SK-N-SH (cell line): ENCODE data around the gene MLEC. TPM values are rescaled to one million over a fixed set of nuclear protein-coding genes. Genes with fewer than 3 reads are reported as not detected.

Source experiments
- CTCF ChIA-PET: fragments of 300-600, 350-600 bp; formaldehyde crosslinking; extraction: SDS; loops from one replicate; lab custom pipeline; 2021; lab: Yijun Ruan, JAX
- POLR2A ChIA-PET: fragments of 350-600 bp; sonication (Branson Sonifier 250); formaldehyde crosslinking; extraction: SDS; loops from one replicate; lab custom pipeline; 2020; ENCODE audit warnings: antibody characterized with exemption, inconsistent platforms; lab: Yijun Ruan, JAX
- DNase-seq: peaks from one replicate; pipeline ENCODE4 v3.0.0; 2012
- H2AFZ ChIP-seq: fragments of 200-600 bp; sonication (generic); 2 replicates; pipeline ENCODE4 v1.8.1; 2016; ENCODE audit warnings: antibody characterized with exemption, mild to moderate bottlenecking, low read depth
- H3F3A ChIP-seq: fragments of 200-600 bp; sonication (generic); replicated peaks from 2 replicates; pipeline ENCODE3; 2016; ENCODE audit warnings: antibody characterized with exemption, mild to moderate bottlenecking; ENCODE audit not compliant: insufficient read depth
- H3K27ac ChIP-seq, 2 experiments: fragments of 200-500 bp in 1 of 2; fragments of 200-600 bp in 1 of 2; sonication (Bioruptor generic) in 1 of 2; sonication (generic), shearing (Covaris generic) in 1 of 2; 2 replicates each; pipeline versions ENCODE4 v1.5.1 to v1.6.1; 2014 to 2016; ENCODE audit warnings: low read depth in 2 of 2, inconsistent platforms in 1 of 2, low read length in 1 of 2, mild to moderate bottlenecking in 1 of 2, mixed read lengths in 1 of 2
- H3K27me3 ChIP-seq: fragments of 200-600 bp; sonication (generic), shearing (Covaris generic); 2 replicates; pipeline ENCODE4 v1.6.1; 2016; ENCODE audit warnings: mixed run types; ENCODE audit not compliant: insufficient read depth
- H3K36me3 ChIP-seq, 2 experiments: fragments of 200-500 bp in 1 of 2; fragments of 200-600 bp in 1 of 2; sonication (Bioruptor generic) in 1 of 2; sonication (generic) in 1 of 2; replicated peaks in 1 of 2; 2 replicates each; pipeline versions ENCODE3 to v1.5.1; 2014 to 2016; ENCODE audit warnings: low read length in 1 of 2, mild to moderate bottlenecking in 1 of 2; ENCODE audit not compliant: insufficient read depth in 2 of 2, control insufficient read depth in 1 of 2
- H3K4me1 ChIP-seq, 2 experiments: fragments of 200-500 bp in 1 of 2; fragments of 200-600 bp in 1 of 2; sonication (Bioruptor generic) in 1 of 2; sonication (generic), shearing (Covaris generic) in 1 of 2; 2 replicates each; pipeline versions ENCODE4 v1.5.1 to v1.6.1; 2014 to 2016; ENCODE audit warnings: low read depth in 1 of 2, low read length in 1 of 2, mixed run types in 1 of 2; ENCODE audit not compliant: insufficient read depth in 2 of 2, control insufficient read depth in 1 of 2
- H3K4me2 ChIP-seq: fragments of 200-600 bp; sonication (generic), shearing (Covaris generic); 2 replicates; pipeline ENCODE4 v1.6.1; 2017; ENCODE audit warnings: mixed run types
- H3K4me3 ChIP-seq, 2 experiments: fragments of 200-500 bp in 1 of 2; fragments of 200-600 bp in 1 of 2; sonication (Bioruptor generic) in 1 of 2; sonication (generic), shearing (Covaris generic) in 1 of 2; 2 replicates each; pipeline versions ENCODE4 v1.5.1 to v1.8.1; 2014 to 2016; ENCODE audit warnings: low read depth in 2 of 2, inconsistent platforms in 1 of 2, low read length in 1 of 2, mild to moderate bottlenecking in 1 of 2, mixed read lengths in 1 of 2, moderate library complexity in 1 of 2
- H3K79me2 ChIP-seq: fragments of 200-600 bp; sonication (generic); 2 replicates; pipeline ENCODE4 v1.8.1; 2017; ENCODE audit warnings: mild to moderate bottlenecking; ENCODE audit not compliant: insufficient read depth
- H3K9ac ChIP-seq: fragments of 200-600 bp; sonication (generic); 2 replicates; pipeline ENCODE4 v1.6.1; 2017; ENCODE audit warnings: mixed run types
- H3K9me2 ChIP-seq: fragments of 200-600 bp; sonication (generic); 2 replicates; pipeline ENCODE4 v1.6.1; 2017; ENCODE audit warnings: mixed run types
- H3K9me3 ChIP-seq: fragments of 200-600 bp; sonication (generic); 2 replicates; pipeline ENCODE4 v1.6.1; 2017; ENCODE audit warnings: mixed run types, mild to moderate bottlenecking, moderate library complexity
- H4K20me1 ChIP-seq: fragments of 200-600 bp; sonication (generic); 2 replicates; pipeline ENCODE4 v1.6.1; 2017; ENCODE audit warnings: mild to moderate bottlenecking, mixed run types; ENCODE audit not compliant: insufficient read depth
- CHD2 ChIP-seq: fragments of 150-350 bp; IDR thresholded peaks from 2 replicates; pipeline ENCODE4 v1.6.1; 2018; ENCODE audit warnings: low read length; ENCODE audit not compliant: partially characterized antibody
- ELF1 ChIP-seq: IDR thresholded peaks from 2 replicates; pipeline ENCODE4 v1.4.0; 2012
- MEF2A ChIP-seq: IDR thresholded peaks from 2 replicates; pipeline ENCODE4 v1.4.0; 2012; ENCODE audit warnings: low read depth, borderline replicate concordance
- POLR2AphosphoS5 ChIP-seq: IDR thresholded peaks from 2 replicates; pipeline ENCODE4 v1.6.1; 2012; ENCODE audit warnings: low read depth, low read length
- RCOR1 ChIP-seq: fragments of 150-350 bp; IDR thresholded peaks from 2 replicates; pipeline ENCODE4 v1.6.1; 2017; ENCODE audit warnings: antibody characterized with exemption, low read length
- RFX5 ChIP-seq: IDR thresholded peaks from 2 replicates; pipeline ENCODE4 v1.6.1; 2012; ENCODE audit warnings: mild to moderate bottlenecking, improper control_type of control experiment, low read length
- RXRA ChIP-seq: IDR thresholded peaks from 2 replicates; pipeline ENCODE4 v1.4.0; 2012; ENCODE audit warnings: low read depth, mild to moderate bottlenecking, borderline replicate concordance
- TCF12 ChIP-seq: IDR thresholded peaks from 2 replicates; pipeline ENCODE4 v1.4.0; 2012
- WGBS: methylation state at CpG from one replicate; pipeline ENCODE4 v1.1.6; 2017; ENCODE audit warnings: low lambda C conversion rate; 5-methylcytosine and 5-hydroxymethylcytosine counted together
- polyA plus RNA-seq, 3 experiments: library from polyadenylated mRNA; depleted of rRNA; stranded (reverse); fragments of >200 nt; gene quantifications; 2 replicates each; pipeline ENCODE4 v1.2.3, GENCODE V29; 2012
- TF ChIP-seq, protein P1 (sequence below): fragments of 150-350 bp; IDR thresholded peaks from 2 replicates; pipeline ENCODE4 v1.6.1; 2016; ENCODE audit warnings: mild to moderate bottlenecking, low read depth, low read length
- TF ChIP-seq, protein P2 (sequence below): IDR thresholded peaks from 2 replicates; pipeline ENCODE4 v1.4.0; 2012; ENCODE audit warnings: low read depth
- TF ChIP-seq, protein P3 (sequence below): IDR thresholded peaks from 2 replicates; pipeline ENCODE4 v1.6.1; 2012; ENCODE audit warnings: mild to moderate bottlenecking, low read depth, low read length, moderate library complexity
- TF ChIP-seq, protein P4 (sequence below): IDR thresholded peaks from 2 replicates; pipeline ENCODE4 v1.4.0; 2012; ENCODE audit warnings: low read depth, borderline replicate concordance
- TF ChIP-seq, protein P5 (sequence below): IDR thresholded peaks from 2 replicates; pipeline ENCODE4 v1.4.0; 2012; ENCODE audit warnings: low read depth, borderline replicate concordance

The MLEC gene
- polyA plus RNA-seq, 1 of the 3 experiments (the other 2 are of a cell fraction) = 23.4 TPM

DNA sequence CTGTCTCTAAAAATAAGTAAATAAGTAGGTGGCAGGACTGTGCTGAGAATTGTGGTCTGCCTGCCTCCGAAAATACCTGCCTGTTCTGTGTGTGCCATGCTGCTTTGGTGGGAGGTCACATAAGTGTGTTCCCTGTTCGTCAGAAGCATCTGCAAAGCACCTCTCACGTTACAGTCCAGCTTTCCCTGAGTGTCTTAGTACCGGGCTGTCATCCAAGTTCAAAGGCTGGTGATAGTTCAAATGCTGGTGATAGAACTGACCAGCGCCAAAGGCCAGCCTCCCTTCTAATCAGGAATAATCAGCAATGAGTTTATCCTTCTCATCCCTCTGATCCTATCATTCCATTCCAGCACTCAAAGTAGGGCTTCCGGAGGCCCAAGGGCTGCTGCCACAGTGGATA, 40.9 kb upstream of the MLEC start (continued):
- TF ChIP-seq, protein P1, sequence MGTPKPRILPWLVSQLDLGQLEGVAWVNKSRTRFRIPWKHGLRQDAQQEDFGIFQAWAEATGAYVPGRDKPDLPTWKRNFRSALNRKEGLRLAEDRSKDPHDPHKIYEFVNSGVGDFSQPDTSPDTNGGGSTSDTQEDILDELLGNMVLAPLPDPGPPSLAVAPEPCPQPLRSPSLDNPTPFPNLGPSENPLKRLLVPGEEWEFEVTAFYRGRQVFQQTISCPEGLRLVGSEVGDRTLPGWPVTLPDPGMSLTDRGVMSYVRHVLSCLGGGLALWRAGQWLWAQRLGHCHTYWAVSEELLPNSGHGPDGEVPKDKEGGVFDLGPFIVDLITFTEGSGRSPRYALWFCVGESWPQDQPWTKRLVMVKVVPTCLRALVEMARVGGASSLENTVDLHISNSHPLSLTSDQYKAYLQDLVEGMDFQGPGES = no peak

DNA sequence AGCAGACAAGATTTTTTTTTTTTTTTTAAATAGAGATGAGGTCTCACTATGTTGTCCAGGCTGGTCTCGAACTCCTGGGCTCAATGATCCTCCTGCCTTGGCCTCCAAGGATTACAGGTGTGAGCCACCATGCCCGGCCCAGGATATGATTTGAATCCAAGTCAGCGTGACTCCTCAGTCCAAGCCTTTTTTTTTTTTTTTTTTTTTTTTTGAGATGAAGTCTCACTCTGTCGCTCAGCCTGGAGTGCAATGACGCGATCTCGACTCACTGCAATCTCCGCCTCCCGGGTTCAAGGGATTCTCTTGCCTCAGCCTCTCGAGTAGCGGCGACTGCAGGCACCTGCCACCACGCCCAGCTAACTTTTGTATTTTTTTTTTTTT, 39.6 kb upstream of the MLEC start:
- Histone ChIP-seq H3K36me3 (no peaks in the 10 kb centered on the region), H3K9me2 (no peaks in the 10 kb centered on the region), H3K4me3 (no peak overlapping the region), H3K9me3 (no peaks in the 10 kb centered on the region), H3K4me2 (no peak overlapping the region), H3F3A (peaks cover 4% of the 10 kb centered on the region), H2AFZ (no peak overlapping the region), H3K79me2 (no peaks in the 10 kb centered on the region), H3K4me1 (peaks cover 0 to 14% of the 10 kb centered on the region in 2 experiments; a peak in 1 of 4 replicates), H4K20me1 (no peaks in the 10 kb centered on the region), H3K9ac (no peak overlapping the region), H3K27ac (no peak overlapping the region), H3K27me3 (peaks cover 32% of the 10 kb centered on the region)
- TF ChIP-seq TCF12 = no peak
- TF ChIP-seq, protein P2, sequence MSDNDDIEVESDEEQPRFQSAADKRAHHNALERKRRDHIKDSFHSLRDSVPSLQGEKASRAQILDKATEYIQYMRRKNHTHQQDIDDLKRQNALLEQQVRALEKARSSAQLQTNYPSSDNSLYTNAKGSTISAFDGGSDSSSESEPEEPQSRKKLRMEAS = no peak
- no peak for TF ChIP-seq RCOR1
- no peak for TF ChIP-seq RFX5
- TF ChIP-seq, protein P3, sequence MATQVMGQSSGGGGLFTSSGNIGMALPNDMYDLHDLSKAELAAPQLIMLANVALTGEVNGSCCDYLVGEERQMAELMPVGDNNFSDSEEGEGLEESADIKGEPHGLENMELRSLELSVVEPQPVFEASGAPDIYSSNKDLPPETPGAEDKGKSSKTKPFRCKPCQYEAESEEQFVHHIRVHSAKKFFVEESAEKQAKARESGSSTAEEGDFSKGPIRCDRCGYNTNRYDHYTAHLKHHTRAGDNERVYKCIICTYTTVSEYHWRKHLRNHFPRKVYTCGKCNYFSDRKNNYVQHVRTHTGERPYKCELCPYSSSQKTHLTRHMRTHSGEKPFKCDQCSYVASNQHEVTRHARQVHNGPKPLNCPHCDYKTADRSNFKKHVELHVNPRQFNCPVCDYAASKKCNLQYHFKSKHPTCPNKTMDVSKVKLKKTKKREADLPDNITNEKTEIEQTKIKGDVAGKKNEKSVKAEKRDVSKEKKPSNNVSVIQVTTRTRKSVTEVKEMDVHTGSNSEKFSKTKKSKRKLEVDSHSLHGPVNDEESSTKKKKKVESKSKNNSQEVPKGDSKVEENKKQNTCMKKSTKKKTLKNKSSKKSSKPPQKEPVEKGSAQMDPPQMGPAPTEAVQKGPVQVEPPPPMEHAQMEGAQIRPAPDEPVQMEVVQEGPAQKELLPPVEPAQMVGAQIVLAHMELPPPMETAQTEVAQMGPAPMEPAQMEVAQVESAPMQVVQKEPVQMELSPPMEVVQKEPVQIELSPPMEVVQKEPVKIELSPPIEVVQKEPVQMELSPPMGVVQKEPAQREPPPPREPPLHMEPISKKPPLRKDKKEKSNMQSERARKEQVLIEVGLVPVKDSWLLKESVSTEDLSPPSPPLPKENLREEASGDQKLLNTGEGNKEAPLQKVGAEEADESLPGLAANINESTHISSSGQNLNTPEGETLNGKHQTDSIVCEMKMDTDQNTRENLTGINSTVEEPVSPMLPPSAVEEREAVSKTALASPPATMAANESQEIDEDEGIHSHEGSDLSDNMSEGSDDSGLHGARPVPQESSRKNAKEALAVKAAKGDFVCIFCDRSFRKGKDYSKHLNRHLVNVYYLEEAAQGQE = no peak
- no peak for TF ChIP-seq POLR2AphosphoS5
- TF ChIP-seq ELF1 = no peak
- TF ChIP-seq CHD2 = no peak
- TF ChIP-seq, protein P4, sequence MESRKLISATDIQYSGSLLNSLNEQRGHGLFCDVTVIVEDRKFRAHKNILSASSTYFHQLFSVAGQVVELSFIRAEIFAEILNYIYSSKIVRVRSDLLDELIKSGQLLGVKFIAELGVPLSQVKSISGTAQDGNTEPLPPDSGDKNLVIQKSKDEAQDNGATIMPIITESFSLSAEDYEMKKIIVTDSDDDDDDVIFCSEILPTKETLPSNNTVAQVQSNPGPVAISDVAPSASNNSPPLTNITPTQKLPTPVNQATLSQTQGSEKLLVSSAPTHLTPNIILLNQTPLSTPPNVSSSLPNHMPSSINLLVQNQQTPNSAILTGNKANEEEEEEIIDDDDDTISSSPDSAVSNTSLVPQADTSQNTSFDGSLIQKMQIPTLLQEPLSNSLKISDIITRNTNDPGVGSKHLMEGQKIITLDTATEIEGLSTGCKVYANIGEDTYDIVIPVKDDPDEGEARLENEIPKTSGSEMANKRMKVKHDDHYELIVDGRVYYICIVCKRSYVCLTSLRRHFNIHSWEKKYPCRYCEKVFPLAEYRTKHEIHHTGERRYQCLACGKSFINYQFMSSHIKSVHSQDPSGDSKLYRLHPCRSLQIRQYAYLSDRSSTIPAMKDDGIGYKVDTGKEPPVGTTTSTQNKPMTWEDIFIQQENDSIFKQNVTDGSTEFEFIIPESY = no peak
- TF ChIP-seq RXRA = no peak
- TF ChIP-seq MEF2A = no peak
- TF ChIP-seq, protein P5, sequence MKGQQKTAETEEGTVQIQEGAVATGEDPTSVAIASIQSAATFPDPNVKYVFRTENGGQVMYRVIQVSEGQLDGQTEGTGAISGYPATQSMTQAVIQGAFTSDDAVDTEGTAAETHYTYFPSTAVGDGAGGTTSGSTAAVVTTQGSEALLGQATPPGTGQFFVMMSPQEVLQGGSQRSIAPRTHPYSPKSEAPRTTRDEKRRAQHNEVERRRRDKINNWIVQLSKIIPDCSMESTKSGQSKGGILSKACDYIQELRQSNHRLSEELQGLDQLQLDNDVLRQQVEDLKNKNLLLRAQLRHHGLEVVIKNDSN = no peak
- CTCF ChIA-PET = interaction anchor here (0.8 to 8.0 kb wide), 30 partner anchors 11 to 335 kb away, joined by 3 to 101 read pairs (median 5); partner anchors contain the start of genes ACADS, POP5 and UNC119B
- POLR2A ChIA-PET = interaction anchor here (0.5 kb wide), 2 partner anchors 329 to 356 kb away, joined by 3 read pairs; no protein-coding TSS in a partner anchor
- WGBS = 83% methylated on average over 13 of the region's 13 CpGs
- DNase-seq = no peak
